ENCODE data around the gene RCOR1. TPM values are rescaled to one million over a fixed set of nuclear protein-coding genes. Genes with fewer than 3 reads are reported as not detected.
A peak's percentile ranks its signal among the peaks of the same experiment; 100 is the strongest.
"Not testable (repeated sequence)": the region's sequence is repeated elsewhere in the genome, so short reads cannot be mapped to it uniquely, and the experiment has no call there.

Gene RCOR1
- polyA plus RNA-seq, result 24.2 TPM
- long read RNA-seq, donor 1, full-length matches to known transcripts, result 1 of 1 reads
- long read RNA-seq, donor 1, partial matches to known transcripts, result 0 of 1 reads
- long read RNA-seq, donor 1, other reads (novel, unspliced or antisense), result 0 of 1 reads
- long read RNA-seq, donor 2, full-length matches to known transcripts, result 7 of 17 reads
- long read RNA-seq, donor 2, partial matches to known transcripts, result 10 of 17 reads
- long read RNA-seq, donor 2, other reads (novel, unspliced or antisense), result 0 of 17 reads
- long read RNA-seq, donor 3, result 0 reads
- long read RNA-seq, donor 4, result 0 reads
- long read RNA-seq, donor 5, full-length matches to known transcripts, result 3 of 13 reads
- long read RNA-seq, donor 5, partial matches to known transcripts, result 10 of 13 reads
- long read RNA-seq, donor 5, other reads (novel, unspliced or antisense), result 0 of 13 reads
- long read RNA-seq, donor 6, full-length matches to known transcripts, result 3 of 8 reads
- long read RNA-seq, donor 6, partial matches to known transcripts, result 5 of 8 reads
- long read RNA-seq, donor 6, other reads (novel, unspliced or antisense), result 0 of 8 reads
- long read RNA-seq, donor 7, result 0 reads
- long read RNA-seq, donor 8, full-length matches to known transcripts, result 1 of 1 reads
- long read RNA-seq, donor 8, partial matches to known transcripts, result 0 of 1 reads
- long read RNA-seq, donor 8, other reads (novel, unspliced or antisense), result 0 of 1 reads
- long read RNA-seq, donor 9, full-length matches to known transcripts, result 1 of 16 reads
- long read RNA-seq, donor 9, partial matches to known transcripts, result 15 of 16 reads
- long read RNA-seq, donor 9, other reads (novel, unspliced or antisense), result 0 of 16 reads
- long read RNA-seq, donor 10, full-length matches to known transcripts, result 3 of 22 reads
- long read RNA-seq, donor 10, partial matches to known transcripts, result 19 of 22 reads
- long read RNA-seq, donor 10, other reads (novel, unspliced or antisense), result 0 of 22 reads
- long read RNA-seq, donor 11, full-length matches to known transcripts, result 3 of 3 reads
- long read RNA-seq, donor 11, partial matches to known transcripts, result 0 of 3 reads
- long read RNA-seq, donor 11, other reads (novel, unspliced or antisense), result 0 of 3 reads

DNA sequence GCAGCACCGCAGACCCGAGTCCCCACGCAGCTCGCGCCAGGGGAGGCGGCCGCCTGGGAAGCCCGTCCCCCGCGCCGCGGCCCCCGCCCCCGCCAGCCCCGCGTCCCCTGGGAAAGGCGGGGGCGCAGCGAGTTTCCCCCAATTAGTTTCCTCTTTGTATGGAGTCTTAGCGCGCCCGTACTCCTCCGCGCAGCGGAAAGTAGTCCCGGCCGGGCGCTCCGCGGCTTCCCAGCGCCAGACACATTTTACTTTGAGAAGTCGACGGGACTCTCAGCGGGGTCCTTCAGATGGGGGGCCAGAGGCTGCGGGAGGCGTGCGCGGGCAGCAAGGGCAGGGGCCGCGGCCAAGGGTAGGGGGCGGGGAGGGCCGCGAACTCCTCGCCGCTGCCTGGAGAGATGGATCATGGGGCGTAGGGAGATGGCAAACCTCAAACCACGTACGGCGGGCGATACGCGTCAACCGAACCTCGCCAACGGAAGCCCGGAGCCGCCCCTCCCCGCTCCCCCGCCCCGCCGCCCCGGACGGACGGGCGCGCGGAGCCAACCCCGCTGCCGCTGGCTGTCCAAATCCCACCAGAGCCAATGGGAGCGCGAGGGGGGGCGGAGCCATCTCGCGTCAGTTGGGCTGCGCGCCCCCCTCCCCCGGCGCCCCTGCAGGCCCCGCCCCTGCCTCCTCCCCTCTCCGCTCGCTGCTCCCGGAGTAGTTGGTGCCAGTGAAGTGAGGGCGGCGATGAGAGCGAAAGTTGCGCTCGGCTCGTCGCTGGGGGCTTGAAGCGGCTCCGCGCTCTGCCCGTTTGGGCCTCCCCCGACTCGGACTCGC lies at the start of gene RCOR1:
Gene RCOR1 (plus strand): TSS at position 706 of the 819 bp plus-strand sequence. CDS start 238 bp downstream, outside the sequence.
- Histone ChIP-seq H3K4me1 (ENCODE audit: control insufficient read depth, insufficient read depth, low read length) (peaks cover 10% of the 10 kb centered on the region), H3K36me3 (ENCODE audit: control insufficient read depth, insufficient read depth, low read length) (peaks cover under 1% of the 10 kb centered on the region), H3K9me3 (ENCODE audit: control insufficient read depth, low read depth, low read length) (no peaks in the 10 kb centered on the region), H3K27ac (ENCODE audit: low read length) (peak within 1 kb of the TSS; percentile 99), H3K4me3 (ENCODE audit: low read length) (peak within 1 kb of the TSS; percentile 87), H3K27me3 (ENCODE audit: control insufficient read depth, insufficient read depth, low read length) (no peaks in the 10 kb centered on the region)
- peak; percentile 97 for DNase-seq
- no CpG with 5 or more reads among the region's 96 CpGs for WGBS (ENCODE audit: insufficient coverage, low lambda C conversion rate)

DNA sequence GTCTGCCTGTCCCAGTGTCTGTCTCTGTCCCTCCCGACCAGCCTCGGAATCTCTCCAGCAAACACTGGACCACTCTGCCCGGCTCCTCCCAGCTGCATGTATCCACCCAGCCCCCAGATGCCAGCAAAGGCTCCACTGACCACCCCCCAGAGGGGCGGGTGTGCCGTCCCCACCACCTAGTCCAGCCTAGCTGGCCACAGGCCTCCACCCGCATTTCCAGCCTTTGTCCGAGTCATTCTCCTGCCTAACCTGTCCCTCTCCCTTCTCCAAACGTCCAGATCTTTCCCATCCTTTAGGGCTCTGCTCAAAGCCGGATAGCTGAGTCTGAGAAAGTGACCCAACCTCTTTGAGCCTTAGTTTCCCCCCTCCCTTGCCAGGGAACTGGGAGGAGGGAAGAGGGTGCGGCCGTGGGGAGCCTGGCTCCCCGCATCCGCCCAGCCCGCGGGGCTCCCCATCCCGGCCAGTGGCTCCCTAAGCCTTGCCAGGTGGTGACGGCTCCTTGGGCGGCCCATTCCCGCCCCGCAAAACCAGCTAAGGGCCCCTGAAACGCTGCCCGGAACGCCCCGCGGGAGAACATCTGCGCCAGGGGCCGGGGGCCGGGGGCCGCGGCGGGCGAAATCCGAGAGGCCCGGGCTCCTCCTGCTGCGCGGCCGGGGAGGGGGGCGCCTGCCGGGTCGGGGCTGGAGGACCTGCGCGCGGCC lies 48.3 kb upstream of the RCOR1 start:
- Histone ChIP-seq H3K27me3 (ENCODE audit: control insufficient read depth, insufficient read depth, low read length) (no peaks in the 10 kb centered on the region), H3K27ac (ENCODE audit: low read length) (peak overlapping the region; percentile 88), H3K36me3 (ENCODE audit: control insufficient read depth, insufficient read depth, low read length) (no peaks in the 10 kb centered on the region), H3K4me3 (ENCODE audit: low read length) (no peak overlapping the region), H3K9me3 (ENCODE audit: control insufficient read depth, low read depth, low read length) (no peaks in the 10 kb centered on the region), H3K4me1 (ENCODE audit: control insufficient read depth, insufficient read depth, low read length) (peaks cover 47% of the 10 kb centered on the region)
- DNase-seq, result peak in 1 of 2 donors; percentile 50
- WGBS (ENCODE audit: insufficient coverage, low lambda C conversion rate), result no CpG with 5 or more reads among the region's 43 CpGs

DNA sequence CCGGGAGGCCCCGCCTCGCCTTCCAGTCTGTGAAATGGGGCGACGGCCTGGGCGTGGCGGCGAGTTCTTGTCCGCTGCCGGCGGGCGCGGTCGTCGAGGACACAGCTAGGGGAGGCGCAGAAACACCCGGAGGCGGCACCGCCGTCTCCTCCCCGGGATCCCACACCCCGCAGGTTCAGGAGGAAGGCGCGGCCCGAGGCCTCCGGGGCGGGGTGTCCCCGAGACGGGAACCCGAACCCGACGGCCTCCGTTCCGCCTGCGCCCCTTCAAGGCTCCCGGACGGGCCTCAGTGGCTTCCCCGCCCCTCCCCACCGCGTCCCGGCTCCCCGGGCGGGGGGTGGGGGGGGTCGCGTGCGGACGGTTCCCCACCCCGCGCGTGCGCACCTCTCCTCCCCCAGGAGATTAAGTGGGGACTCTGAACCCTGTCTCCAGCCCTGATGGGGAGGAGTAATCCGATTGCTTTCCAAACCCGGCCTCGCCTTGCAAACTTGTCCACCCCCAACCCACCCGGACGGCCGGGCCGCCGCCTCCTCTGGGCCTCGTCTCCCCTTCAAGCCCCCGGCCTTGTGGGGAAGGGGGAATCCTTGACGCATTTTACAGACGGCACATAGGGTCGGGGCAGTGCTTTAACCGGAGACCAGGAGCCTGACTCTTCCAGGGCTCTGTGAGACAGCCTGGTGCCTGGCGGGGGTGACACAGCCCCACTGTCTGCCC lies 47.5 kb upstream of the RCOR1 start:
- no peaks in the 10 kb centered on the region for H3K36me3 ChIP-seq (ENCODE audit: control insufficient read depth, insufficient read depth, low read length)
- H3K4me1 ChIP-seq (ENCODE audit: control insufficient read depth, insufficient read depth, low read length), result peaks cover 40% of the 10 kb centered on the region
- no peaks in the 10 kb centered on the region for H3K27me3 ChIP-seq (ENCODE audit: control insufficient read depth, insufficient read depth, low read length)
- peak; percentile 87 to 95 for DNase-seq
- no CpG with 5 or more reads among the region's 66 CpGs for WGBS (ENCODE audit: insufficient coverage, low lambda C conversion rate)
- H3K9me3 ChIP-seq (ENCODE audit: control insufficient read depth, low read depth, low read length), result no peaks in the 10 kb centered on the region
- H3K4me3 ChIP-seq (ENCODE audit: low read length), result peak overlapping the region; percentile 50
- peak overlapping the region; percentile 88 for H3K27ac ChIP-seq (ENCODE audit: low read length)

DNA sequence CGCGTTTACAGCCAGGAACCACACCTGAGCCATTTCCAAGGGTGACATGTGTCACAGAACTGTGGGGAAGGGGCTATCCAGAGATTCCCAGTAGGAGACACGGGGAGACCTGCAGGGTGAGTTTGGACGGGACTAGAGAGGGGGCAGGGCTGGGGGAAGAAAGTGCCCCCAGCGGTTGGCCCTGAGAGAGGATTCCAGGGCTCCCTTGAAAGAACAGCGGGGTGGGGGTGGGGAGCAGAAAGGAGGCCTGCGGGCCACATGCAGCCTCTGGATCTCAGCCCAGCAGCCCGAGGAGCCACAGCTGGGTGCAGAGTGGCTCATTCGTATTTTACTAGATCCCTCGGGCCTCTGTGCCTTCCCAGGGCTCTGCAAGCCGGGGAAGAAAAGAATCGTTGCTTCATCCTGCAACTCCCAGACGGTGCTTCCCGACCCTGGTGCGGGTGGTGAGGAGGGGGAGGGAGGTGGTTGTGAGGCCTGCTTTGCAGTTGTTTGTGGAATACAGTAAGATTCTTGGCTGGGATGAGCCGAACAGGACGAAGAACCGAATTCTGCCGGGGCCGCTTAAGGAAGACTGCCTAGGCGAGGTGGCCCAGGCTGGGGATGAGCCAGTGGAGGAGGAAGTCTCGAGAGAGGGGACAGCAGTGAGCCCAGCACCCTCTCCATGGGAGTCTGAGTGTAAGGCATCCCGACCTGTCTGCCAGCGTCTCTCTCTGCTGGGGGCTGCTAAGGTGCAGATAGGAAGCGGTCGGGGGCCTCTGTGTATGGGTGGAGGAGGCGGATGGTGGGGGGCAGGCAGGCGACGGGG lies 46.8 kb upstream of the RCOR1 start:
- Histone ChIP-seq H3K4me3 (ENCODE audit: low read length) (peak overlapping the region; percentile 50), H3K4me1 (ENCODE audit: control insufficient read depth, insufficient read depth, low read length) (peaks cover 35% of the 10 kb centered on the region), H3K9me3 (ENCODE audit: control insufficient read depth, low read depth, low read length) (no peaks in the 10 kb centered on the region), H3K36me3 (ENCODE audit: control insufficient read depth, insufficient read depth, low read length) (peaks cover 2% of the 10 kb centered on the region), H3K27ac (ENCODE audit: low read length) (peak overlapping the region; percentile 88), H3K27me3 (ENCODE audit: control insufficient read depth, insufficient read depth, low read length) (no peaks in the 10 kb centered on the region)
- DNase-seq, result no peak
- WGBS (ENCODE audit: insufficient coverage, low lambda C conversion rate), result 0% methylated on average over 1 of the region's 29 CpGs

DNA sequence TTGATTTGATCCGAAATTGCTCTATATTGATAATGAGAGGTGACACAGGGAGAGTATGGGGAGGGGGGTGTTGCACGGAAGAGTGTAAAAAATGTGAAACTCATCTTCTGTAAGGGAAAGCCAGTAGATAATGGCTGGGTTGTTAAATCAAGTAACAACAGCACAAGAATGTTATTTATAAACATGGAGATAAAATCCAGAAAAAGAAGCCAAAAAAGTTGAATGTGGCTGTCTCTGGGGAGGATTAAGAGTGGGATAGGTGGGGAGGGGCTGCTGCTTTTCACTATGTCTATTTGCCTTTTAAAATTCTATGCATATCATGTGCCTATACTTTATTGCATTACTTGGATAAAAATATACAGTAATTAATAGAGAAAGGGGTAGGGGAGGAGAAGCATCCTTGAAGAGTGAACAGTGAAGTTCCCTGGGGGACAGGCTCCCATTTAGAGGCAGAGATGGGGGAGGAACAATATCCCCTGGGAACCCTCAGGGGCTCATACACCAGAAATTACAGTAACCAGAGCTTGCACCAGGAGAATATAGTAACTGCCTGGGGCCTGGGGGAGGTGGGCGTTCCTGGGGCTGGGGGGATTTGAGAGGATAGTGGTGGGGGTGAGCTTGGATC lies 43.7 kb upstream of the RCOR1 start:
- 92% methylated on average over 2 of the region's 3 CpGs for WGBS (ENCODE audit: insufficient coverage, low lambda C conversion rate)
- H3K27ac ChIP-seq (ENCODE audit: low read length), result peak overlapping the region; percentile 46
- no peak overlapping the region for H3K4me3 ChIP-seq (ENCODE audit: low read length)
- no peaks in the 10 kb centered on the region for H3K27me3 ChIP-seq (ENCODE audit: control insufficient read depth, insufficient read depth, low read length)
- no peak for DNase-seq
- H3K9me3 ChIP-seq (ENCODE audit: control insufficient read depth, low read depth, low read length), result no peaks in the 10 kb centered on the region
- H3K36me3 ChIP-seq (ENCODE audit: control insufficient read depth, insufficient read depth, low read length), result peaks cover 3% of the 10 kb centered on the region
- H3K4me1 ChIP-seq (ENCODE audit: control insufficient read depth, insufficient read depth, low read length), result peaks cover 61% of the 10 kb centered on the region

DNA sequence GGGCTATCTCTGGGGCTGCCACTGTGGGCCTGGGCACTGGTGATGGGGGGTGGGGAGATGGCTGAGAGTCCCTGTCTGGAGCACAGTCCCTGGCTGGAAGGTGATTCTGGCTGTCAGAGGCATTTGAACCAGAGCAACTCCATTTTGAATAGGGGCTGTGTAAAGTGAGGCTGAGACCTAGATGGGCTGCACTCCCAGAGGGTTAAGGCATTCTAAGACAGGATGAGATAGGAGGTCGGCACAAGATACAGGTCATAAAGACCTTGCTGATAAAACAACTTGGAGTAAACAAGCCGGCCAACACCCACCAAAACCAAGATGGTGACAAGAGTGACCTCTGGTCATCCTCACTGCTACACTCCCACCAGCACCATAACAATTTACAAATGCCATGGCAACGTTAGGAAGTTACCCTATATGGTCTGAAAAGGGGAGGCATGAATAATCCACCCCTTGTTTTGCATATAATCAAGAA lies 41.5 kb upstream of the RCOR1 start:
- peaks cover 55% of the 10 kb centered on the region for H3K4me1 ChIP-seq (ENCODE audit: control insufficient read depth, insufficient read depth, low read length)
- WGBS (ENCODE audit: insufficient coverage, low lambda C conversion rate), result no CpG with 5 or more reads among the region's 3 CpGs

DNA sequence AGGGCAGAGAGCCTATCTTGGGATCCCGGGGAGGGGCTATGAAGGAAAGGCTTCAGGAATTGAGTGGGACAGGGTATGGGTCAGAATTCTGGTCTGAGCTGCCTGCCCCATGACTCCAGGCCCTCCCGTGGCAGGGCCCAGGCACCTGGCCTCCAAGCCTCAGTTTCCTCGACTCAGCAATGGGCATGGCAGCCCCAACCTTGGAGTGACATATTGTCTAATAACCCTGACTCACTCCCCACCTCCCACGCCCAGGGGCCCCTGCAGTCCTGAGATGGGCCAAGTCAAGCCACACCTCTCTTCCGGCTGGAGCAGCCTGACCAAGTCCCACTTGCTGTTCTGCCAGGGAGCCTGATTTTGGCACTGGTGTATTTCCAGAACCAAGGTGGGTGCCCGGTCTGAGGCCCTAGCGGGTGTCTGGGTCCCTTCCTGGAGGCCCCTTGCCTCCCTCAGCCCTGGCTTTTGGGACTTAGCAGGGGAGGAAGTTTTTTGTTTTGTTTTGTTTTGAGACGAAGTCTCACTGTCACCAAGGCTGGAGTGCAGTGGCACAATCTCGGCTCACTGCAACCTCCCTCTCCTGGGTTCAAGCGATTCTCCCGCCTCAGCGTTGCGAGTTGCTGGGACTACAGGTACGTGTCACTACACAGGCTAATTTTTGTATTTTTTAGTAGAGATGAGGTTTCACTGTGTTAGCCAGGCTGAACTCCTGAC lies 40.3 kb upstream of the RCOR1 start:
- no CpG with 5 or more reads among the region's 14 CpGs for WGBS (ENCODE audit: insufficient coverage, low lambda C conversion rate)
- DNase-seq, result peak; percentile 71 to 84
- Histone ChIP-seq H3K27me3 (ENCODE audit: control insufficient read depth, insufficient read depth, low read length) (no peaks in the 10 kb centered on the region), H3K36me3 (ENCODE audit: control insufficient read depth, insufficient read depth, low read length) (peaks cover 3% of the 10 kb centered on the region), H3K4me1 (ENCODE audit: control insufficient read depth, insufficient read depth, low read length) (peaks cover 46% of the 10 kb centered on the region), H3K9me3 (ENCODE audit: control insufficient read depth, low read depth, low read length) (no peaks in the 10 kb centered on the region), H3K27ac (ENCODE audit: low read length) (peak overlapping the region; percentile 94), H3K4me3 (ENCODE audit: low read length) (peak overlapping the region; percentile 34)

More for the DNA sequence above, 41.5 kb upstream of the RCOR1 start:
- peak in 1 of 2 donors; percentile 18 for DNase-seq
- not testable (repeated sequence) for H3K9me3 ChIP-seq (ENCODE audit: control insufficient read depth, low read depth, low read length); H3K27me3 ChIP-seq (ENCODE audit: control insufficient read depth, insufficient read depth, low read length); H3K27ac ChIP-seq (ENCODE audit: low read length); H3K4me3 ChIP-seq (ENCODE audit: low read length); H3K36me3 ChIP-seq (ENCODE audit: control insufficient read depth, insufficient read depth, low read length)

Data from large intestine (tissue), 12 donors.